Epithelial cell of esophagus (primary cell): ENCODE data around the gene SERGEF.

Experiments
- DNase-seq: peaks from one replicate; pipeline ENCODE4 v3.0.0; 2010; ENCODE audit warnings: low read depth
- H3K4me3 ChIP-seq: 2 replicates; pipeline ENCODE4 v1.5.1; 2011; ENCODE audit warnings: mild to moderate bottlenecking, low read length, control low read depth
- TF ChIP-seq, protein P1 (sequence below): IDR thresholded peaks from 2 replicates; pipeline ENCODE4 v1.5.1; 2011; ENCODE audit warnings: low read depth, mild to moderate bottlenecking, low read length, control low read depth, inconsistent platforms; ENCODE audit not compliant: insufficient read depth; ENCODE audit errors: missing control alignments

SERGEF gene

DNA sequence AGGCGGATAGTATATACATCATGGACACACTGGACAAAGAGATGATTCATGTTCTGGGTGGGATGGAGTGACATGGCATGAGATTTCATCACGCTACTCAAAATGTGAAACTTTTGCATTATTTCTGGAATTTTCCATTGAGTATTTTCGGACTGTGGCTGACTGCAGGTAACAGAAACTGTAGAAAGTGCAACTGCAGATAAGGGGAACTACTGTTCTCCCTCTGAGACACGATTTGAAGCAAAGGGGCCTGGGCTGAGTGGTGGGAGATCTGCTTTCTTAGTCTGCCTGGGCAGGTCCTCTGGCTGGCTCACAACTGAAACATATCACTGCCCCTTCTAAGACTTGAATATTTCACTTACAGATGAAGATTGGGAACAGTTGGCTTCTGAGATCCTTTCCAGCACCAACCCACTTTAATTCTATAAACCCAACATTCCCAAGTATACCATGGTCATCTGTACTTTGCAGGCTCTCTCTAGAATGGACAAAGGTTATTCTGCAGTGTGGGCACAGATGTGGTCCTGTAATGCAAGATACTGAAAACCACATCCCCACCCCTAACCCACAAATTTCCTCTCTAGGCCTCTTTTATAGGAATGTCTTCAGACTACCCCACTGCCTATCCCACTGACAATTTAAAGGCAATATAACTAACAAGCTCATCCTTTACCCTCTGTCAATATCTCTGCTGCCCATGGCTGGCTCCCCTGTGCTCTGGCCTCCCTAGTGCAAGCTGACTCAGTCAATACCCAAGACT is 157.1 kb downstream of the SERGEF start:
- H3K4me3 ChIP-seq = no peak overlapping the region
- DNase-seq = no peak
- TF ChIP-seq, protein P1, sequence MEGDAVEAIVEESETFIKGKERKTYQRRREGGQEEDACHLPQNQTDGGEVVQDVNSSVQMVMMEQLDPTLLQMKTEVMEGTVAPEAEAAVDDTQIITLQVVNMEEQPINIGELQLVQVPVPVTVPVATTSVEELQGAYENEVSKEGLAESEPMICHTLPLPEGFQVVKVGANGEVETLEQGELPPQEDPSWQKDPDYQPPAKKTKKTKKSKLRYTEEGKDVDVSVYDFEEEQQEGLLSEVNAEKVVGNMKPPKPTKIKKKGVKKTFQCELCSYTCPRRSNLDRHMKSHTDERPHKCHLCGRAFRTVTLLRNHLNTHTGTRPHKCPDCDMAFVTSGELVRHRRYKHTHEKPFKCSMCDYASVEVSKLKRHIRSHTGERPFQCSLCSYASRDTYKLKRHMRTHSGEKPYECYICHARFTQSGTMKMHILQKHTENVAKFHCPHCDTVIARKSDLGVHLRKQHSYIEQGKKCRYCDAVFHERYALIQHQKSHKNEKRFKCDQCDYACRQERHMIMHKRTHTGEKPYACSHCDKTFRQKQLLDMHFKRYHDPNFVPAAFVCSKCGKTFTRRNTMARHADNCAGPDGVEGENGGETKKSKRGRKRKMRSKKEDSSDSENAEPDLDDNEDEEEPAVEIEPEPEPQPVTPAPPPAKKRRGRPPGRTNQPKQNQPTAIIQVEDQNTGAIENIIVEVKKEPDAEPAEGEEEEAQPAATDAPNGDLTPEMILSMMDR = no peak

DNA sequence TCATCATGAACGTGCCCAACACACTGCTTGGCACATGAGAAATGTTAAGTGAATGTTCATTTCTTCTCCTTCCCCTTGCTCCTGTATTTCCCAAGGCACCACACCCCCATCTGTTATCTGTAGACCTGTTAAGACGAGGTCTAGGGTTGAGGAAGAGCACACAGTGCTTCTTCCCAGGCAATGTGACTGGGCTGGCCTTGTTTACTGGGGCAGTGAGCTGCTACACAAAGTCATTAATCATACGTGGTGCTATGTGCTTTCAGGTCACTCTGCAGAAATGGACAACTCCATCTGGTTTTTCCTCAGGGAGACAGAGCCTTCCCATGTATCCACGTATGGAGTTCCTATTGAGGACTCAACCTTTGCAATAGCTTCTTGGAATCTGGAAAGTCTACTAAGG is 159.6 kb downstream of the SERGEF start:
- no peak overlapping the region for H3K4me3 ChIP-seq
- TF ChIP-seq, protein P1 = no peak
- DNase-seq = peak; percentile 23

DNA sequence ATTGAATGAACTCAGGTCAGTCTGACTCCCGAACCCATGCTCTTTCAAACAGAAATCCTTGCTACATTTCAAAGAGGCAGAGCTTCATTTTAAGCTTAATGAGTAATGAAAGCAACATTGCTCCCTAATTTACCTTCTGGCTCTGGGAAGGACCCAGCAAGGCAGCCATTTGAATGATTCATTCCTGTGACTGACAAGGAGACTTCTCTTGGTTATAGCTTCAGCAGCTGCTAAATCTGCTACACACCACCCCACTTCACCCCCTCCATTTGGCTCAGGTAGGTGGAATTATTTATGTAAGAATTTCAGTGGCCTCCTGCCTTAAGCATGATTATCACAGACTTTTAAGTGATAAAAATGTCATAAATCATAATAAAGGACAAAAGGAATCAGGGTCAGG is 160.6 kb downstream of the SERGEF start:
- TF ChIP-seq, protein P1 = no peak
- no peak overlapping the region for H3K4me3 ChIP-seq
- peak; percentile 55 for DNase-seq

DNA sequence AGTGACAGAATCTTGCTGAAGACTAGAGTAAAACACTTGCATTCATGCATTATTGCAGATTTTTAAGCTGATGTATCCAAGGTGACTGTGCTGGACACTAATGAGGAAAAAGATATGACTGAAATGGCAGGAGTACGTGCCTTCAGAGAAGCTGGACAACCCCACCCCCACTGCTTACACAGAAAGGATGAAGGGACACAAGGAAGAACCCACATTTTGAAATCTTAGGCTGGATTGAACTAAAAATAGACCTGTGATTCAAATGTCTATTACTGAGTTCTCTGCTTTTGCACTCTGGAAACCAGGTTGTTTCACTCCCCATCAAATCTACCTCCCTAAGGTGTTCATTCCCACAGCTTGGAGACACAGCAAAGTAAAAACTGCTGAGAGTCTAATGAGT is 161.2 kb downstream of the SERGEF start:
- no peak for DNase-seq
- TF ChIP-seq, protein P1 = no peak
- H3K4me3 ChIP-seq = no peak overlapping the region

DNA sequence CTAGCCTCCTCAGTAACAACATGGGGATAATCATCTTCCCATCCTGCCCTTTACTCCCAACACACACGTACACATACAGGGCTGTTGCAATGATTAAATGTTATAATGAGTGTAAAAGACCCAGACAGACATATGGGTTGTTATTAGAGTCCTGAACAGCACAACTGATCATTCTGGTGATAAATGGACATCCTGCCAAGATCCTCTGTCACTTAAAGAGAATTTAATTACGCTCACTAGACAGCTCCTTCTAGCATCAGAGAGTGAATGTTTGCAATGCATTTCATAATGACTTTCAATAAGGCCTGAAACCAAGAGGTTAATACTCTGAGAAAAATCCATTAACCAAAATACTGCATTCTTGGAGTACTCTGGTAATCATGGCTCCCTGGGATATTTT is 162.5 kb downstream of the SERGEF start:
- TF ChIP-seq, protein P1 = no peak
- no peak overlapping the region for H3K4me3 ChIP-seq
- DNase-seq = no peak

DNA sequence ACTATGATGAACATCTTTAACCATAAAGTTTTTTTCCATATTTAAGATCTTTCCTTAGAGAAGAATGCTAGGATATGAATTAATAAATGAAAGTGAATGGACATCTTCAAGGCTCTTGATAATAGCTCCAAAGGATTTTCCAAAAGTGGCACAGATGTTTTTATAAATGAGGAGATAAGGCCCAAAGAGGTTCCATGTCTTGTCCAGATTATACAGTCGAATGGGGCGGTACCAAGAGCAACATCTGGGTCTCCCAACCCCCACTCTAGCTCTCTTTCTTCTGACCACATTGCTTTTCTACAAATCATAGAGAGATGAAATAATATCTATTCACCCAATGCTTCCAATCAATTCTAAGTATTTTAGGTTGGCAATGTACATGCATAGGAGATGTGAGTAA is 164.1 kb downstream of the SERGEF start:
- TF ChIP-seq, protein P1 = no peak
- DNase-seq = no peak
- no peak overlapping the region for H3K4me3 ChIP-seq
